Measurements from ENCODE around the gene LAP3.

DNA sequence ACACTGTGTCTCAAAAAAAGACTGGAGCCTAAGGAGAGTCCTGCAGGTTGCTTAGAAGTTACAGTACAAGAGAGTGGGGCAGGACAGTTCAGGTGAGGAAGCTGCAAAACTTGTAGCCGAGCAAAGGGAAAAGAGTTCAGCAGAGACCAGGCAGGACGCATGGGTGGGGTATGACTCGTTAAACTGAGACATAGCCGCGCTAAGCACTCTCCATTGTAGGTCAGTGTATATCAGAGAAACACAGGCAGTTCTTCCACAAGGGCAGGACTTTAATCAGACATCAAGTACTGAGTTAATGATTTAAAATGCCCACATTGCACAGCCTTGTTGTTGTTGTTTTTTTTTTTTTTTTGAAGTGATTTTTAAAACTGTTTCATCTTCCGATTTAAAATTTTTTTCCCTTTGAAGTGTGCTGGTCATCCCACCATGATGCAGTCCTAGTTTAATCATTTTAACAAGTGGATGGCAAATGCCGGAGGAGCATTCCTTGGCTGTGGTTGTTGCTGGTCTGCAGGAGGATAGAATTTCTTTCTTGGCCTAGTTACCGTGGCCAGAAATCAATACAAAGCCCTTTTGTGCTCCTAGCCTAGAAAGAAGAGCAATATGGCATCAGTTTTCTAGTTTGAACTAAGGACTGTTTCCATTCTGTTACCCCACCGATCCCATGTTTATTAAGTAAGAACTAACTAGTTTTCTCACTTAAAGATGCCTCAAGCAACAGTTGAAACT lies 10.3 kb downstream of the LAP3 start:
- TF ChIP-seq, protein P1, sequence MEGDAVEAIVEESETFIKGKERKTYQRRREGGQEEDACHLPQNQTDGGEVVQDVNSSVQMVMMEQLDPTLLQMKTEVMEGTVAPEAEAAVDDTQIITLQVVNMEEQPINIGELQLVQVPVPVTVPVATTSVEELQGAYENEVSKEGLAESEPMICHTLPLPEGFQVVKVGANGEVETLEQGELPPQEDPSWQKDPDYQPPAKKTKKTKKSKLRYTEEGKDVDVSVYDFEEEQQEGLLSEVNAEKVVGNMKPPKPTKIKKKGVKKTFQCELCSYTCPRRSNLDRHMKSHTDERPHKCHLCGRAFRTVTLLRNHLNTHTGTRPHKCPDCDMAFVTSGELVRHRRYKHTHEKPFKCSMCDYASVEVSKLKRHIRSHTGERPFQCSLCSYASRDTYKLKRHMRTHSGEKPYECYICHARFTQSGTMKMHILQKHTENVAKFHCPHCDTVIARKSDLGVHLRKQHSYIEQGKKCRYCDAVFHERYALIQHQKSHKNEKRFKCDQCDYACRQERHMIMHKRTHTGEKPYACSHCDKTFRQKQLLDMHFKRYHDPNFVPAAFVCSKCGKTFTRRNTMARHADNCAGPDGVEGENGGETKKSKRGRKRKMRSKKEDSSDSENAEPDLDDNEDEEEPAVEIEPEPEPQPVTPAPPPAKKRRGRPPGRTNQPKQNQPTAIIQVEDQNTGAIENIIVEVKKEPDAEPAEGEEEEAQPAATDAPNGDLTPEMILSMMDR (IDR thresholded peaks at IDR 0.05 in 8 of 11, conservative IDR thresholded peaks at IDR 0.05 in 3 of 11) = no peak
- TF ChIP-seq POLR2A (IDR thresholded peaks at IDR 0.05) (no peak), POLR2AphosphoS5 (IDR thresholded peaks at IDR 0.05) (no peak)

Measured in spleen (tissue), 7 donors.